HCEC 1CT (cell line): ENCODE measurements around the gene ATP11A.

Source experiments
- DNase-seq: peaks from one replicate; pipeline ENCODE4 v3.0.0-alpha.2; 2017

The ATP11A gene

GRCh38 chr13:112764028-112764427 lies 74.2 kb downstream of the ATP11A start:
- no peak for DNase-seq

- no peak for DNase-seq
Observed at GRCh38 chr13:112764864-112765561, 75.2 kb downstream of the ATP11A start.

- DNase-seq, result no peak
Observed at GRCh38 chr13:112765731-112766130, 75.9 kb downstream of the ATP11A start.

GRCh38 chr13:112766336-112766735 lies 76.5 kb downstream of the ATP11A start:
- no peak for DNase-seq

GRCh38 chr13:112767506-112768471 lies 78.0 kb downstream of the ATP11A start:
- DNase-seq, result no peak

GRCh38 chr13:112768795-112769481 lies 79.1 kb downstream of the ATP11A start:
- DNase-seq, result no peak

DNA sequence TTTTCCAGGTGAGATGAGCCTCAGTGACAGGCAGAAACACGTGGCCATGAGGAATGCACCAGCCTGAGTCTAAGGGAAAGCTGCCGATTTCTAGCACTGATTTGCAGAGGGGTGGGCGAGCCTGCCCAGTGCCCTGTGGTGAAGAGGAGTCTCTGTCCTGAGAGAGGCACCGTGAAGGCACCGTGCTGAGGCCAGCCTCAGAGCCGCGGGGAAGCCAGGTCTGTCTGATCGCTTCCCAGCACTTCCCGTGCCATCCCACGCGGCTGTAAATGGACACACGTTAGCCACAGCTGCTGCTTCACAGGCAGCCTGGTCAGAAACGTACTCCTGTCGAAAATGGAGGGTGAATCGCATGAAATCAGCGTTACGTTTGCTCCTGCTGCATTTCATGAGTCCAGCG lies 79.8 kb downstream of the ATP11A start:
- no peak for DNase-seq

- DNase-seq, result no peak
Observed at GRCh38 chr13:112770504-112770903, 80.7 kb downstream of the ATP11A start.

DNA sequence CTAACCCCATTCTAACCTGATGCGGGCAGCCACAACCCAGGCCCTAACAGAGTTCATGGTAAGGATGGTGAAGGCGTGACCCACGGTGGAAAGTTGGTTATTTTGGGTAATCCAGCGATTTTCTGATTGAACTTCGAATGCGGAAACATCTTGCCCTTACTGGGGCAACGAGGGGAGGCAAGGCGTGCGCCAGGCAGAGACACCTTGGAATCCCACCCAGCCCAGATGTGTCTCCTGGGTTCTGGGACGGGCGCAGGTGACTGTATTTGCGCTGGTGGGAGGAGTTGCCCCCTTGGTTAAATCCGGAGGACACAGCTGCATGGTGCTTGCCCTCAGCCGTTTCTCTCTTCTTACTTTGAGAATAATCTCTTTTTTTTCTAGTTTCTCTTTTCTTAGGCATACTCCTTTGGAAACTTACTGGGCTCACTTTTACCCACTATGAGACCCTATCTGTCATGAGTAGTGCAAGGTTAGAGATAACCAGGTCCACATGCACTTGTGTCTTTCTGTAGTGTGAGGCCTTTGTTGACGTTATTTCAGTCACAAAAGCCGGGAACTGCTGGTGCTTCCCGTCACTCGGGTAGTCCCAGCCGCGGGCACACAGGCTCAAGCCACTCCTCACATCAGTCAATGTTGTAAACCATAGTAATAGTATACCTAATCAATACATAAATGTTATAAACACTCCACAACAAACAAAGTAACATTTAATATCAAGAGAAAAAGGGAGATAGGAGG lies 81.5 kb downstream of the ATP11A start:
- DNase-seq, result no peak

DNA sequence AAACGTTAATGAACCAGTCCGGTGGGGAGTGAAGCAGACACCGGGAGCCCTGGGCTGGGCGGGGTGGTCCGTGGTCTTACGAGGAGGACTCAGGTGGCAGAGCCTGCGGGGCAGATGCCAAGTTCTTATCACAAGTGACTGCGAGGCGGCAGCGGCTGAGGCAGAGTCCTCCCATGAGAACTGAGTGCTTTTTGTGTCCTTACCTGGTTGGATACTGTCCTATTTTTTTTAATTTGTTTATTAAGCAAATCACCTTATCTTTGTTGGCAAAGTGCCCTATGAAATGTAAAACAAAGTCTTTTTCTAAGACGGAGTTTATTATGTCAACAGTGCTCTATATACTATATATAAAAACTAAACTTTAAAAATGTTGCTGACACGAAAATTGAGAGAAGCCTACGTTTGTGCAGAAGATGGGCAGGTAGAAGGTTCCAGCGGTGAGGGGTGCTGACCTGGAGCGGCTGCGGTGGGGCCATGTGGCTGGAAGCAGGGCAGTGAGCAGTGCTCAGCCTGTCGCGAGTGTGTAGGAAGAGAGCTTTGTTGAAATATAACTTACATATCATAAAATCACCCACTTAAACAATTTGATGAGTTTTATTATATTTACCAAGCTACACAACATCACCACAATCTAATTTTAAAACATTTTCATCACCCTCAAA lies 82.2 kb downstream of the ATP11A start:
- DNase-seq, result no peak

GRCh38 chr13:112772539-112772909 lies 82.7 kb downstream of the ATP11A start:
- DNase-seq, result no peak

GRCh38 chr13:112772929-112773328 lies 83.1 kb downstream of the ATP11A start:
- DNase-seq, result no peak

DNA sequence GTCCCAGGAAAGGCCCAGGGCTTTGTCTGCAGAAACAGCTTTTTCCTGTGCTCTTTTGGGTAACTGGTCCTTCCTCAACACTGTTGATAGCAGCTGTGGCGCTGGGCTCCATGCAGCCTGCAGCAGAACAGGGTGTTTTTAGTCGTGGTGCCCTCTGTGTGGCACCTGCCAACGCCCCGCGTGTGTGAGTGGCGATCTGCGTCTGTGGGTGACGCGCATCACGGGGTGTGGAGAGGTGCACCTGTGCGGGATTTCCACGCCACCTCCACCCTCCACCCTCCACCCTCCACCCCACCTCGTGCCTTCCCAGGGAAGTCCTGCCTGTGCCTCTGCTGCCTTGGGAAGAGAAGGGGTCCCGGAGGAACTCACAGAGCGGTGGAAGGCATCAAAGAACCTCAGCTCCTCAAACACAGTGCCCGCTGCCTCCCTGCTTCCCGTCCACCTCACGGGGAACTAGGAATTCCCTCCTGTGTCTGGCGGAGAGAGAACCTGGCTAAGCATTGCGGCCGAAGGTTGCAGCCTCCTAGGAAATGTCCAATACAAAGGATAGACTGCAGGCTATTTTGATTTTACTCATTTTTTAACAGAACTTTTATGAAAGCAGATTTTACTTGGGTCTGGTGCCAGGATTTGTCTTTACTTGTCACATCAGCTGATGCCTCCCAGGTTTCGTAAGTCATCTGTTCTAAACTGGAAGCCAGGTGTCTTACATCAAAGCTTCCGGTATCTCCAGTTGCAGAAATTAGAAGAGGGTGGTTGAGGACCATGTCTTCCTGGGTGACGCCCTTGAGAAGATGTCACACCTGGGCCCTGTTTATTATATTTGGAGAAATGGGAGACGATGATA lies 84.0 kb downstream of the ATP11A start:
- DNase-seq, result no peak

DNA sequence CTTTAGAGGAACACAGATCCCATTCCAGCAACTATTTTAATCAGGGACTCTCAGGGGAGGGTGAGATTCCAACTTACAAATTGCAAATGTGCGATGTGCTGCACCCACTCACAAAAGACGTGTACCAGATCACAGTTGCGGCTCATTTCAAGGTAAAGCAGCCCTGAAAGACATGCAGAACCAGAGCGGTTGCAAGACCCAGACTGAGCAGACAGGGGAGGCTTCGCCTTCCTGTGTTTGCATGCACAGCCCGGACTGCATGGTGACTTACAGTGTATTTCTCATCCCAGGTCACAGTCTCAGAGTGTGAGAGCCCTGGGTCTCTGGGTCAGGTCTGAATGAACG lies 84.6 kb downstream of the ATP11A start:
- no peak for DNase-seq

DNA sequence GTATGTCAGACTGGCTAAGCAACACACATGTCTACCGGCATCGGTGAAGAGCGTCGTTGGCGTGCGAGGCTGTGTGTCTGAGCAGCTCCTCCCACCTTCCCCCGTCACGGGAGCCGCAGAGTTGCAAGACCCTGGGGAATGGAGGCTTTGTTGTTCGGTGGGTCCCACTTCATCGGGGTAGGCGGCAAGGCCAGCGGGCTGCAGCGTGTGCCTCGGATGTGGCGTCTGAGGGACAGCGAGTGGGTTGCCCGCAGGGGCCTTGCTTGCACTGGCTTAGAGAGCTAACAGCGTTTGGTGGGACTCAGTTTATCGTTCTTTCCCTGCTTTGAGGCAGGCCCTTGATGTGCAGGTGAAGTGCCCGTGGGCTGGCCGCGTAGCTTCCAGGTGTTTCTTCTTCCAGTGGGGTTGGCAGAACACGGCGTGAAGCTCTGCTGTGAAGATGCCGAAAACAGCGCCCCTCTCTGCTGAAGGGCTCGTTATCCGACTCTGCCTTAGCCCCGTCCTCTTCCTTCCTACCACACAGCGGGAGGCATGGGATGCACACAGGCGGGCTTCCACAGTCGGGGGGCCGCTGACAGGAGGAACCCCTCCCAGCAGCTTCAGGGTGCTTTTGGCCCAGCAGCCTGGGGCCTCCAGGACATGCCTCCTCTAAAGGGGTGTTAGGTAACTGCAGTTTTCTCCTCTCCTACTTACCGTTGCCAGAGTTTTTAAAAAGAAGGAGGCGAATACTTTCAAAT lies 85.2 kb downstream of the ATP11A start:
- DNase-seq, result no peak

DNA sequence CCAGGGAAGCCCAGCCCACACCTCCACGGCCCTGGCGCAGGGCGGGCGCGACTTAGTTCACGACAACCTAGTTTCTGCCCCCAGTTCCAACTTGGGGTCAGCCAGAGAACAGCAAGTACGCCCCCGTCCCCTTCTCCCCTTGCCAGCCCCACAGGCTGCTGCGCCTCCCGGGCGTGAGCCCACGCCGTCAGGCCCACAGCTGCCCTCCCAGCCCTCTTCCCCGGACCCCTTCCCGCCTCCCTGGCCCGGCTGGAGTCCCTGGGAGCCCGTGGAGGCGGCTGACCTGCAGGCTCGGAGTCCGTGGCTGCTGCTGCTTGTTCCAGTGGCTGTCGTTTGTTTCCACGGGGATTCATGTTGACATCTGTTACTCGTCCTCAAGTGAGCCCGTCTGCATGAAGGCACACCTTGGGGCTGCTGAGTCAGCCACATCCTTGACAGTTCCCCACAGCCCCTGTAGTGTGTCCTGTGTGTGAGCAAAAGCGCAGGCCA lies 86.0 kb downstream of the ATP11A start:
- no peak for DNase-seq

DNA sequence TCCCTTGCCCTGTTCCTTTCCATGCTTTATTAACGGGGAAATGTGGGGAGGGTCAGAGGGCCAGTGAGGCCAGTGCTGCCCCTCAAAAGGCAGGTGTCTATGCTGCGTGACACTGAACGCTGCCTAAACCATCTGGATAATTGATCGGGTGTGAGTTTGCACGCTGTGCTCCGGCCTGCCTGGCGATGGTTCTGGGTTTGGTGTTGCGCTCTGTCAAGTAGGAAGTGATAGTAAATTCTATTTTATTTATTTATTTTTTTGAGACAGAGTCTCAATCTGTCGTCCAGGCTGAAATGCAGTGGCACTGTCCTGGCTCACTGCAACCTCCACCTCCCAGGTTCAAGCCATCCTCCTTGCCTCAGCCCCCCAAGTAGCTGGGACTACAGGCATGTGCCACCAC lies 86.5 kb downstream of the ATP11A start:
- no peak for DNase-seq

DNA sequence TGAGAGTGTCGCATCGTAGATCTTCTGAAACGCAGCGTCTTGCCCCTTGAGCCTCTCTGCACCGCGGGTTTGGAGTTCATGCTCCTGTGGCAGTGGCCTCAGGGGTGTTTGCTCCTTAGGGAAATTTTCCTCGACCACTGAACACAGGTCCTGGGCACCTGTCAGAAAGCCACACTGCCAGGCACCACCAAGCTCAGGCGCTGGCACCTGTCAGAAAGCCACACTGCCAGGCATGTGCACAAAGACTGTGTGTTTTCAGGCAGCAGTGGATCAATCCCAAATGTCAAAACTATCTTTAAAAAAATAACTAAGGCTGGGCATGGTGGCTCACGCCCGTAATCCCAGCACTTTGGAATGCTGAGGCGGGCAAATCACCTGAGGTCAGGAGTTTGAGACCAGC lies 87.1 kb downstream of the ATP11A start:
- no peak for DNase-seq

GRCh38 chr13:112777637-112778406 lies 88.0 kb downstream of the ATP11A start:
- DNase-seq, result no peak
